ENCODE data around the gene OSM.
"Not testable (repeated sequence)": the region's sequence is repeated elsewhere in the genome, so short reads cannot be mapped to it uniquely, and the experiment has no call there.

Gene OSM

DNA sequence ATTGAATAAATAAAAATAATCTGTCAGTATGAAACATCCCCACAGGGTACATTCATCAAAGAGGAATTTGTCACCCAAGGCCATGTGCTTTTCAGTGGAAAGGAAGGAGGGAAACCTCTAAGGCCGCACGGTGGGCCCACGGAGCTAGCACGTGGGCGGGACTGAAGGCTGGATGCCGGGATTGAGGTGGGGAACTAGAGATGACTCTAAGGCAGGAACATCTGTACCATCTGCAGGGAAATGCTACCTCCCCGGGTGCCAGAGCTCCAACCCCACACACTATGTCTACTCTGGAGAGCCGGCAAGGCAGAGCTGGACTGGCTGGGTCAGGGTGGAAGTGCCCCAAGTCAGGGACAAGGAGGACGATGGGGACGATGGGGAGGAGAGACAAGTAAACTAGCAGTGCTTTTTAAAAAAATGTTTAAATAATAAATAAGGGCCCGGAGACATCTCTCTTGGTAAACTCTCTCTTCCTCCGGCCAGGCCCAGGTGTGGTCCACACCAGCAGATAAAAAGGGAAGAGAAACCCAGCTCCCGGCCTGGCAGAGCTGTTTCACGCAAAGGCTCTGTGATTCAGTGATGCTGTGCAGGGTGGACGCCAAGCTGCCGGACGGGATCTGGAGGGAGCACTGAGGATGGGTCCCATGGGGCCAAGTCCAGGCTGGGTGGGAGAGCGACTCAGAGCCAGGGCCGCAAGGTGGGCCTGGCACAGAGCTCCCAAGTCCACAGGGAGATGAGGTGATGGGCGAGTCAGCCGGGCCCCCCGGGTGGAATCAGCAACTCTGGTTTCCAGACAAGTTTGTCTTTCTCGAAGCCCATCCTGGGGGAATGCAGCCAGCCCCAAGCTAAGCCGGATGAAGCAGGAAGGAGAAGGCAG is 25.9 kb downstream of the OSM start:
- no peak for DNase-seq

DNA sequence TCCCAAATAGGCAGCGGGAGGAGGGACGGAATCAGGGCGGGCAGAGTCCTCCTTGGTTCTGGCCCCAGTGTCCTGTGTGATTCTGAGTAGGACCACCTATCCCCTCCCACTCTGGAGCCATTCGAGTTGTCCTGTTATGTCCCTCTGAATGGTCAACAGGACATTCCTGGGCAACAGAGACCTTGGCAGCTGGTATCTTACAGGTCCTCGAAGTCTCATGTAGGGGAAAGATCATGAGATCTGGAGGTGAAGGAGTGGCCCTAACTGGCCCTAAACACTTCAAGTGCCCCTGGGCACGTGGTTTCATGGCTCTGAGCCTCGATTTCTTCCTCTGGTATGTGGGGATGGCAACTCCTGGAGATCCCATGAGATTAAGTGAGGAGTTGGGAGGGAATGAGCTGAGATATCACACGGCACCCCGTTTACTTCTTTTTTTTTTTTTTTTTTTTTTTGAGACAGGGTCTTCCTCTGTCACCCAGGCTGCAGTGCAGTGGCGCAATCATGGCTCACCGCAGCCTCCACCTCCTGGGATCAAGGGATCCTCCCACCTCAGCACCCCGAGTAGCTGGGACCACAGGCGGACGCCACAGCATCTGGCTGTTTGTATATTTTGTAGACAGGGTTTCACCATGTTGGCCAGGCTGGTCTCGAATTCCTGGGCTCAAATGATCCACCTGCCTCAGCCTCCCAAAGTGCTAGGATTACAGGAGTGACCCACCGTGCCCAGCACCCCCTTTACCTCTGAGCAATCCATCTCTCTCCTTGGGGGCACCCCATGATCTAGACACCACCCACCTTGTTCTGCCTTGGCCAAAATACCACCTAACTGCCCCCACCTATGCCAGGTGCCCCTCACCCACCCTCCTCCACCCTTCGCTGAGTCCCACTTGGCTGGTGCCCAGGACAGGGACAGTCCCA is 26.9 kb downstream of the OSM start:
- no peak for DNase-seq

DNA sequence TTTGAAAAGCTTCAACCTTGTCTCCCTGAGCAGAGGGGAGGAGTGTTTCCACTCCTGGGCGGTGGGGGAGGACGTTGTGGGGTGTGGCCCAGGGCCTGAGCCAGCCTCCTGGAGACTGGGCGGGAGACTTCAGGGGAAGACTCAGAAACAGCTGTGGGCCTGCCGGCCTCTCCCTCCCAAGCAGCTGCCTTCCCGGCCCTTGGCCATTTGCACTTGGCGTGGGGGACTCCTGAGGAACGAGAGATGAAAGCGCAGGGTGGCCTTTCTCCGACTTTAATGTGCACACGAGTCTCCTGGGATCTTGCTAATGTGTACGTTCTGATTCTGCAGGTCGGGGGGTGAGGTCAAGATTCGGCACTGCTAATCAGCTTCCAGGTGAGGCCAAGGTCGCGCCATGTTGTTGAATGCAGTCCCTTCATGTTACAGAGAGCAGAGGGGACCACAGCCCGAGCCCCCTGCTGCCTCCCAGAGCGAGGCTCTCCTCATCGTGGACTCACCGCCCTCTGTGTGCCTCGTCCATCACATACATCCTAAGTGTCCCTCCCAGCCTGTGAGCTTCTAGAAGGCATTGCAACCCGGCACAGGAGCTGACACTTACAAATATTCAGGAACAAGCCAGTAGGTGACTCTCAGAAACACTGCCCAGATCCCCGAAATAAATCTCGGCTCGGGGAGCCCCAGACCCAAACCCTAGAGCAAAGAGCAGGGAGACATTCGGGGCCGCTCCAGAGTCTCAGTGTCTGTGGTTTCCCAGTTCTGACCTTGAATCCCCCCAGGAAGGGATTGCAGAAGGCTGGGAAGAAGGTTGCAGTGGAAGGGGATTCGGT is 27.8 kb downstream of the OSM start:
- no peak for DNase-seq

DNA sequence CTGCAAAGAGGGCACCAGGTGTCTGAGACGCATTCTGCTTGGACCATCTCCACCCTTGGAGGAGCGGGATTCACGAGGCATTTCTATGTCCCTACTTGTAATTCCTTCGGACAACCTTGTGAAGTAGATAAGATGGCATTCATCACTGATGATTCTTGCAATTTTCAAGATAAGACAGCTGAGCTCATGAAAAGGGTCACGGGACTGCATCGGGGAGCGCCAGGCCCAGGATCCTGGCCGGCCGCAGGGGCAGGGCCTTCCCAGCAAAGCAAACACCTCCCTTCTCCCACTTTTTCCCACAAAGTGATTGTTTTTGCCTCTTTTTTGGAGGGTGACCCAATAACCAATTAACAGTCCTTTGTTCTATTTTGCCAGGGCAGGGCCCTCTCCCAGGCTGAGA is 28.5 kb downstream of the OSM start:
- no peak for DNase-seq

DNA sequence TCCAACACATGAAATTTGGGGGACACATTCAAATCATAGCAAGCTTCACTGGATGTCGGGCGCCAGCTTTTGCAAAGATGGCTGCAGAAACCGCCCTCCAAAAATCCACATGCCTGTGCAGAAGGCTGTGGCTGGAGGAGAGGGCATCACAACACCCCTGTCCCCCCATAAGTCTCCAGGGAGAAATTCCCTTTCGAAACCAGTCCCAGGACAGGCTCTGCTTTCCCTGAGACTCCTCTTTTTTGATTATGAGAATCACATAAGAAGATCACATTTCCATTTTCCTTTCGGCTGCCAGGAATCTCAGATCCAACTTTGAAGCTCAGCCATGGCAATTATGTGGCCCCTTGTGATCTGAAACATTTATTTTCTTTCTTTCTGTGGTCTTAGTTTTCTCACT is 29.8 kb downstream of the OSM start:
- no peak for DNase-seq

DNA sequence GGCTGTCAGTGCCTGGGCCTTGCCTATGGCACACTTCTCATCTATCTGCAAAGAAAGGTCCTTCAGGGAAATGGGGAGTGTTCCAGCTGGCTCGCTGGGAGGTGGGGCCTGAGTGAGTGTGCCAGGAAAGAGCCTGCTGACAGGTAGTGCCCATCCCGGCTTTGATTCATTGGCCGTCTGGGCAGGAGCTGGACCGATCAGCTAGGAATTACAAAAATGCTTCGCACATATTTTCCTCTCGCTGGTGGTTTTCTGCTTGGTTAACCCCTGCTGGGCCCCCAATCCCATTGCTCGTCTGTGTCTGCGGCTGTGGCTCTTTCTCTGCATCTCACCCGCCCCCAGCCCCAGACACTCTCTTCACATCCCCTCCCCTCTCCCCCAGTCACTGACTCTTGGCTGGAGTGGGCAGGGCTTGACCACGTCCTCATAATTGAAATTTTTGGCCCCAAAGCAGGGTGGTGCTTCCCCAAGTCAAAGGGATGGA is 30.9 kb downstream of the OSM start:
- DNase-seq = no peak

DNA sequence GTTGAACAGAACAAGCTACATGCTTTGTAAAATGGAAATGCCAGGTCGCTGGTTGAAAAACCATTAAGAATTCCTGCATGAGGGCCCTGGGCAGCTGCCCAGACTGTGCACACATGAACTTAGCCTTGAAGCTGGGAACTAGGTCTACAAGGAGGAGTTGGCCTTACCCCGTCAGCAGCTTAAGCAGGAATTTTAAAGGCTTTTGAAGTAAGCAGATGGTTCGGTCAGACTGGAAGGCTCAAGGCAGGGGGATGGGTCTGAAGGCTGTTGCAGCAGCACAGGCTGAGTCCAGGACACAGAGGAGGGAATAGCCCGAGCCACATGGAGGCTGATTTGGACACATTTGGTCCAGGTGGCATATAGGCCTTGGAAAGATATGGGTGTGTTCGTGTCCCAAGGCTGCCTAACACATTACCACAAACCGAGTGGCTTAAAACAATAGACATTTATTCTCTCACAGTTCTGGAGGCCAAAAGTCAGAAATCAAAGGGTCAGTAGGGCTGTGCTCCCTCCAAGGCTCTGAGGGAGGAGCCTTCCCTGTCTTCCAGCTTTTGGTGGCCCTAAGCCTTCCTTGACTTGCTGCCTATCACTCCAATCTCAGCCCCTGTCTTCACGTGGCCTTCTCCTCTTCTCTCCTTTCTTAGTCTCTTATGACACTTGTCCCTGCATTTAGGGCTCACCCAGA is 31.7 kb downstream of the OSM start:
- DNase-seq = no peak

DNA sequence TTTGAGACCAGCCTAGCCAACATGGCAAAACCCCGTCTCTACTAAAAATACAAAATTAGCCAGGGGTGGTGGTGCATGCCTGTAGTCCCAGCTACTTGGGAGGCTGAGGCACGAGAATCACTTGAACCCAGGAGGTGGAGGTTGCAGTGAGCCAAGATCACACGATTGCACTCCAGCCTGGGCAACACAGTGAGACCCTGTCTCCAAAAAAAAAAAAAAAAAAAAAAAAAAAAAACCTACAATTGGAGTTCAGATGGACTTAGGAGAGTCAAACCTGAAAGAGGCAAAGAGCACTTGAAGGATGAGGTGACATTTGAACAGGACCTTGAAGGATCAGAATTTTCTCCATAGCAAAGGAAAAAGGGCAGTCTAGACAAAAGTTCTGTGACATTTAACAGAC is 32.3 kb downstream of the OSM start:
- DNase-seq = not testable (repeated sequence)

DNA sequence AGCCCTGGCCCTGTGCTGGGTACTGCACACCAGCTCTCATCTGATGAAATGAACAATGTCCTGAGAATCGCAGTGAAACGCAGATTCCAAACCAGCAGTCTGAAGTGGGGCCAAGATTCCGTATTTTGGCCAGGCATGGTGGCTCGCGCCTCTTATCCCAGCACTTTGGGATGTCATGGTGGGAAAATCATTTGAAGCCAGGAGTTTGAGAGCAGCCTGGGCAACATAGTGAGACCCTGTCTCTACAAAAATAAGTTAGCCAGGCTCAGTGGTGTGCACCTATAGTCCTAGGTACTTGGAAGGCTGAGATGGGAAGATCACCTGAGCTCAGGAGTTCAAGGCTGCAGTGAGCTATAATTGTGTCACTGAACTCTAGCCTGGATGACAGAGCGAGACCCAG is 33.1 kb downstream of the OSM start:
- DNase-seq = no peak

DNA sequence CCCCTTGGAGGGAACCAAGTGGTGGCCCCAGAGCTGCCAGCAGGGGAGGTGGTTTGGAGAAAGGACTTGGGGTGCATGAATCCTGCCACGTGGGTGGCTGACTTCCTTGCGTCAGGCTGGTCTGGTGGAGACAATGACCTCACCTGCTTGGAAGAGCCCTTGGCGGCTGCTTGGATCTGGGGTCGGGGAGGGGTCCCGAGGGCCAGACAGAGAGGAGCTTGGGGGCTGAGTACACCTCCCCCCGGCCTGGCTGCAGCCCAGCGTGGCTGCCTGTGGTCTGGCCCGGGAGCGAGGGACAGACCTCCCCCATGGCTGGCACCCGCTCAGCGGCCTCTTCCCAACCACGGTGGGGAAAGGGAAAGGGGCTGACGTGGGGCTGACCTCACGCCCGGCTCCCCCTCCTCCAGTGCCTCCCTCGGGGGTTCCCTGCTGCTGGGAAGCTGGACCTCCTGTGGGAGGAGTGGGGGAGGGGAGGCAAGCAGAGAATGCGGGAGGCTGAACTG is 33.9 kb downstream of the OSM start:
- no peak for DNase-seq

DNA sequence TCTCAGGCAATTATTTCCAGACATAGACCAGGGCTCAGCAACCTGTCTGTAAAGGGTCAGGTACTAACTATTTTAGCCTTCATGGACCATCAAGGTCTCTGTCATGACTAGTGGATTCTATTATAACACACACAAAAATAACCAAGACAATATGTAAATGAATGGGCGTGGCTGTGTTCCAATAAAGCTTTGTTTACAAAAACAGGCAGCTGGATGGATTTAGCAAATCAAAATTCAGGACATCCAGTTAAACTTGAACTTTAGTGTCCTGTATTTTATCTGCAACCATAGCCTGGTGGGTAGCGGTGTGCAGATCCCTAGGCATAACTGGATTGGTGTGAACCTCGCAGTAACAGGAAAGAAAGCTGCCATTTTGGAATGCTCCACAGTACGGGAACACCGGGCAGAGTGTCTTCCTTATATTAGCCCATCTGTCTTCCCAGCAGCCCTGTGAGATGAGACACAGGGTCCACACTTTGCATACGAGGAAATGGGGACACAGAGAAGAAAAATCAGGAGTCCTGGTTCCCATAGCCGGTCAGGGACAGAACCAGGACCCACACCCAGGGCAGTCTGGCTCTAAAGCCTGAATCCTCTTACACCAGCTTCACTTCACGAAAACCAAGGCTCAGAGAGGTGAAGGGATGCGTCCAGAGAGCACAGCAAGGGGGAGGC is 35.7 kb downstream of the OSM start:
- DNase-seq = no peak

DNA sequence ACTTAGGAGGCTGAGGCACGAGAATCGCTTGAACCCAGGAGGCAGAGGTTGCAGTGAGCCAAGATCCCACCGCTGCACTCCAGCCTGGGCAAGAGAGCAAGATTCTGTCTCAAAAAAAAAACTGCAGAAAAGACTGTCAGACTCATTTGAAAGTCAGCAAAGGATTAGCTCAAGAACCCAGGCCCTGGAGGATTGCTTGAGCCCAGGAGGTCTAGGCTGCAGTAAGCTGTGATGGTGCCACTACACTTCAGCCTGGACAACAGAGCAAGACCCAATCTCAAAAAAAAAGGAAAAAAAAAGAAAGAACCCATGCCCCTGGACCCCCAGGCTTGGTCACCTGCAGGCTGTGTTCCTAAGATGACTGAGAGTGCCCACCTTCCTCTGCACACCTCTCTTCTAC is 36.3 kb downstream of the OSM start:
- DNase-seq = no peak

DNA sequence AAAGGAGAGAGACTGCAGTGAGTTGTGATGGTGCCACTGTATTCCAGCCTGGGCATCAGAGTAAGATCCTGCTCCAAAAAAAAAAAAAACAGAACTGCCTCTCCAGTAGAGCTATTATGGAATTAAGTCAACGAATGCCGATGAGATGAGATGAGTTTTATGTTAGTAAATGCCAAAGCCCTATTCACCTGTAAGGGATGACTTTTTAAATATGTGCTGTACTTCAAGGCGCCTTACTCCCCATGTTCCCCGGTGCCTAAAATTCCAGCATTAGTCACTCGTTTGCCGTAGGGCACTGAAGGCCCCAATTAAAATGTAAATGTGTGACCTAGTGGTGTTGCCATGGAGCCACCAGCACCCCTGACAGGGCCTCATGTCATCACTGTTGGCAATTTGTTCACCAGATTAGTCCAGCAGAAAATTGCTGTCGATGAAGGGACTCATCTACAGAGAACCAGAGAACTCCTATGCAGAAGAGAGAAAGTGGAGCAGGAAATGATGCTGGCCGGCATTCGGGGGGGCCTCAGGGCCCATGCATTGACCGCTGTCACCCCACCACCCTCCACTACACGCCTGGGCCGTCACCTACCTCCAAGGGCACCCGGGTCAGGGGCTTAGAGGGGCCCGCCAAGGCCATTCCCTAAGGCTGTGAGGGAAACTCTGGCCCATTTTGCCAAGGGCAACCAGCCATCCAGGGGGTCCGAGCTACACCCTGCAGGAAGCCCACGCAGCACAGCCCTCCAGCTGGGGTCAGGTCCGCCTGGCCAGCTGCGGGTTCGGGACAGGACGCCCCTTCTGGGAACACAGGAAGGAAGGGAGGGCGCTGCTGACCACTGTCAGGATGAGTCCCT is 37.9 kb downstream of the OSM start:
- no peak for DNase-seq

DNA sequence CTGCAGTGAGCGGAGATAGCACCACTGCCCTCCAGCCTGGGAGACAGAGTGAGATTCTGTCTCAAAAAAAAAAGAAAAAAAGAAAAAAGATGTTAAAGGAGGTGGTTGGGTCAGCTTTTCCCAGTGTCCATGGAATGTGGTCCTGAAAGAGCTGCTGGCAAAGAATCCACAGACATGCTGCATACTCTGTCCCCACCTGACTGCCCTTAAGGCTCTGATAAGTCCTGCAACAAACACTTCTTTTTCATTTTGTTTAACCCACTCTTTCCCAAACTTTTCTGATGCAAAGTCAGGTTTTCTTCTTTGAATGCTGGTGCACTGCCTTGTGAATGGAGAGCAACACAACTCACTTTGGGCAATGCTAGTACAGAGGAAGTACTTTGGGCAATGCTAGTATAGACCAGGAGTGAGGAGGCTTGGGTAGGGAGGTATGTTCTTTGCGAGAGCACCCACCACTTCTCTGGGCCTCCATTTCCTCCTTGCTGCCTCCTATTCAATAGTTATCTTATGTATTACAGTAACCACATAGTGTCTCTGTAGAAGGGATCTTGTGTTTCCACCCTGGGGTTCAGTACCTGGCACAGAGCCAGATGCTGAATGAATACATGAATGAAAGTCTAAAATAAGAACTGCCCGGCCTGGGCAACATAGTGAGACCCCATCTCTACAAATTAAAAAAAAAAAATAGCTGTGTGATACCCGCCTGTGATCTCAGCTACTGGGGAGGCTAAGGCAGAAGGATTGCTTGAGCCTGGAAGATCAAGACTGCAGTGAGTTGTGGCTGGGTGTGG is 39.0 kb downstream of the OSM start:
- DNase-seq = no peak

DNA sequence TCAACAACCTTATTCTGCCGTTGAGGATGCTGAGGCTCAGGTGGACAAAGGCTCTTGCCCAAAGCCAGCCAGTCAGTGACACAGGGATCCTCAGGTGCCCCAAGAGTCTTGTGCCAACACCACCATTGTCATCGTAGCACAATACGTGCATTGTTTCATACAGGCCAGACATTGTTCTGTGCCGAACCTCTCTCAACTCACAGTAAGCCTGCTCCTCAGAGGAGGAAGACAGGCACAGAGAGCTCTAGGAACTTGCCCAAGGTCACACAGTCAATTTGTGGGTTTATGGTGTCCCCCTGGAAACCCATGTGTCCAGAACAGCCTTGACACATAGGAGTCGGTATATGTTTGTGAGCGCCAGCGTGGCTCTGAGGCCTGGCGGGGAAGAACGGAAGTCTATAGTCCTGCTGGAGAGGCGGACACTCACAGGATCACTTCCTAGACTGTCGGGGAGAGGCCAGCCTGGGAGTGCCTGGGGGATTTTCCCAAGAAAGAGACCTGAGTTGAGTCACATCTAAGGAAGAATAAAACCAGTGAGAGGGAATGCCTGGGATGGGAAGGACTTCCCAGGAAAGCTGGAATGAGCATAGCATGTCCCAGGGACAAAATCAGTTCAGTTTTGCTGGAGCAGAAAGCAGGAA is 40.3 kb downstream of the OSM start:
- no peak for DNase-seq

DNA sequence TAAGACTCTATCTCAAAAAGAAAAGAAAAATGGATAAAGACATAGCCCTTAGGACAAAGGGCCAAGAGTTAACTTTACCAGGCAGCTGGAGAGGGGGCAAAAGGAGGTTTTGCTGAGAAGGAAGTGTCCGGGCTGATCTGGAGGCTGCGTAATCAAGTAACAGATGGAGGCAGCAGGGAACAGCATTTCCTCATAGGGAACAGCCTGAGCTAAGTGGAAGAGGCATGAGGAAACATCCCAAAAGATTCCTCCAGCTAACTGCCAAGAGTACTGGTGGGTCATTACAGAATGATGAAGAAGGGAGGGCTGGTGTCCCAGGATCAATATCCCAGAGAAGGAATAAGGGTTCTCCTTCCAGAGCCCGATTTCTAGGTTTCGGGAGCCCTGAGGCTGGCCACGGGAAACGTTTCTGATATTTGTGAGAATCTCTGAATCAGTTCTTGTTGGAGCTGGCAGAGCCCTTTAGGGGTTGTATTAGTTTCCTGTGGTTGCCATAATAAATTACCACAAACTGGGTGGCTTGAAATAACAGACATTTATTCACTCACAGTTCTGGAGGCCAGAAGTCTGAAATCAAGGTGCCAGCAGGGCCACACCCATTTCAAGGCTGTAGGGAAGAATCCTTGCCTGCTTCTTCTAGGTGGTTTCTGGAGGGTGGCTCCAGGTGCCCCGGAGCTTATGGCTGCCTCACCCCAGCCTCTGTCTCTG is 41.3 kb downstream of the OSM start:
- DNase-seq = no peak

DNA sequence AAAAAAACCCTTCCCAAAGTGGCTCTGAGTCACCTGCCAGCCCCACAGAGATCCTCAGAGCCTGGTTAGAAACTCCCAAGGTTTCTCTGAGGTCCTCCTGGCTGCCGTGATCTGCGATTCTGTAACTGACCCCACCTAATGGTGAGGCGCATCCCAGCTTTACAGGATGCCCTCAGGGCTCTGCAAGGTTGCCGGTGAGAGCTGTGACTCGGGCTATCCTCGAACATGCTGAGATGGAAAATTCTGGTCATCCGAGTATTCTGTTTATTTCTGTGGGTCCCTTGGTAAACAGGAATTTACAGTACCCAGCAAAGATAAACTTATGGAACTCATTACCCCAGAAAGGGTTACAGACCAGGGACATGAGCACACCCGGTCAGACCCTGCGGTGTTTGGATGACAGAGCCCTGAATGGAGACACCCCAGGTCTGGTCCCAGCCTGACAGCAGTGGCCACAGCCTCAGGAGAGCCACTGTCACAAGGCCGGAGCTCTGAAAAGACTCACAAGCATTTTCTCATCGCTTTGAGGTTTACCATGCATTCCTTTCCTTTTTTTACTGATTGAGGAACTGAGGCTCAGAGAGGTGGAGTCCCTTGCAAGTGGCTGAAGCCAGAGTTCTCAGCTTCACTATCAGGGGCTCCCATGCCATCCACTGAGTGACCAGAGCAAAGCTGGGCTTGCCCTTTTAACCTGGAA is 42.3 kb downstream of the OSM start:
- DNase-seq = no peak

DNA sequence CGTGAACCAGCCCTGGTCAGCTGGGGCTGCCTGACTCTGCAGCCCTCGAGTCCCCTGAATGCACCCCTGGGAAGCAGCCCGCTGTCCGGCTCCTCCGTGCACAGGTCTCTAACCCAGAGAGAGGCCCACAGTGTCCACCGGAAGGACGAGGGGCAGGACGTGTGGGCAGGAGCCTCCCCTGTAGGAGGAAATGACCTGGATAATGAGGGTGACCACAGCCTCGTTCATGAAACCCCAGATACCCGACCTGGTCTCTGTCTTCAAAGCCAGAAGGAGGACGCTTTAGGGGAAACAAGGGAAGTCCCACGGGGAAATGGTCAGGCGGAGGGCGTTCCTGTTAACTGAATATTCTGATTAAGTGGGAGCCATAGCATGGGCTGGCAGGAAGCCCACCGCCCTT is 43.3 kb downstream of the OSM start:
- no peak for DNase-seq

Measured in activated effector memory CD4-positive, alpha-beta T cell treated with Interleukin-2 at 50 U/mL for 16 hours (primary cell).